ENCODE measurements around the gene DCXR. TPM values are rescaled to one million over a fixed set of nuclear protein-coding genes. Genes with fewer than 3 reads are reported as not detected.

The DCXR gene
- total and polyA plus RNA-seq, 2 of the 13 experiments (the other 11 are each of a cell fraction or from before 2014, with no cell fraction given): 287 to 311 TPM

GRCh38 chr17:82005701-82006348 lies 31.7 kb downstream of the DCXR start (continued):
- TF ChIP-seq ZNF691 (CRISPR knock-in tag; IDR thresholded peaks at IDR 0.05; ENCODE audit: borderline replicate concordance, low read depth): 0 out of 2 replicates have a peak, but pooled peaks have one; percentile 34
- TF ChIP-seq ZC3H13 (CRISPR knock-in tag; IDR thresholded peaks at IDR 0.05): peak; percentile 52; the same call in 1 of the 2 replicates
- TF ChIP-seq SRSF4 (IDR thresholded peaks at IDR 0.05; ENCODE audit: low read depth, low read length, poor library complexity, severe bottlenecking): peak; percentile 39
- 0 out of 2 replicates have a peak, but pooled peaks have one; percentile 7 for TF ChIP-seq ZNF768 (CRISPR knock-in tag; IDR thresholded peaks at IDR 0.05)

- Histone ChIP-seq H3K4me3 (replicated peaks in 1 of 3; ENCODE audit: insufficient read depth in 1 of 3, low read depth in 2 of 3, low read length in 3 of 3) (no peak overlapping the region), H3K9me3 (ENCODE audit: low read length) (no peaks in the 10 kb centered on the region), H3K4me1 (ENCODE audit: insufficient read depth, low read length) (peaks cover 74% of the 10 kb centered on the region), H3K4me2 (ENCODE audit: low read depth, low read length) (peak overlapping the region; percentile 6; the same call in 1 of the 2 replicates), H4K20me1 (ENCODE audit: insufficient read depth, low read length) (no peaks in the 10 kb centered on the region), H3K27ac (ENCODE audit: extremely low read length, insufficient read depth, low read length) (peak overlapping the region; percentile 95), H2AFZ (ENCODE audit: low read length) (no peak overlapping the region), H3K9ac (ENCODE audit: insufficient read depth, low read depth, low read length) (peak overlapping the region; percentile 50; the same call in 1 of the 2 replicates), H3K36me3 (replicated peaks in 1 of 2; ENCODE audit: control insufficient read depth in 1 of 2, insufficient read depth in 2 of 2, low read length in 2 of 2) (peaks cover 24 to 39% of the 10 kb centered on the region in 2 experiments), H3K79me2 (ENCODE audit: insufficient read depth, low read length) (peaks cover 52% of the 10 kb centered on the region), H3K27me3 (ENCODE audit: control insufficient read depth in 1 of 2, insufficient read depth in 2 of 2, low read length in 2 of 2) (no peaks in the 10 kb centered on the region)
- intact Hi-C loops (cut with micrococcal nuclease; ENCODE audit: unreplicated experiment): no loop called here
- WGBS (ENCODE audit: low lambda C conversion rate): 90% methylated on average over 29 of the region's 41 CpGs
- in situ Hi-C loops (cut with HindIII; ENCODE audit: extremely low pct_ligation_motif_present, low pct_unique_long_range_greater_than_20kb): no loop called here
- DNase-seq (ENCODE audit: low spot score) (no peak), FAIRE-seq (no peak), ATAC-seq (no peak)
- ChIA-PET CTCF (ENCODE audit: low intra/inter-chr PET ratio, low total read pairs) (interaction anchor here (1.6 kb wide), 1 partner anchor 45 kb away, joined by 14 read pairs; no protein-coding TSS in a partner anchor), POLR2A (interaction anchor here (1.4 to 16.1 kb wide), 8 partner anchors 11 to 138 kb away, joined by 3 to 470 read pairs (median 44); partner anchors contain the start of genes CENPX, LRRC45 and NOTUM)
- BruUV-seq (replicated peaks): no TSS peak
- TF ChIP-seq ZNF484 (CRISPR knock-in tag; IDR thresholded peaks at IDR 0.05; ENCODE audit: borderline replicate concordance, low read depth) (no peak), BRD4 (CRISPR knock-in tag; IDR thresholded peaks at IDR 0.05) (0 out of 2 replicates have a peak, but pooled peaks have one; percentile 40), RBFOX2 (IDR thresholded peaks at IDR 0.05; ENCODE audit: low read depth, low read length) (peak; percentile 88), ZNF251 (CRISPR knock-in tag; IDR thresholded peaks at IDR 0.05) (no peak), NAIF1 (CRISPR knock-in tag; IDR thresholded peaks at IDR 0.05; ENCODE audit: borderline replicate concordance) (no peak), ZNF30 (CRISPR knock-in tag; IDR thresholded peaks at IDR 0.05) (no peak), BATF2 (CRISPR knock-in tag; IDR thresholded peaks at IDR 0.05) (no peak), ZSCAN20 (CRISPR knock-in tag; IDR thresholded peaks at IDR 0.05; ENCODE audit: borderline replicate concordance) (no peak), NFYC (CRISPR knock-in tag; IDR thresholded peaks at IDR 0.05) (no peak), CENPT (CRISPR knock-in tag; IDR thresholded peaks at IDR 0.05; ENCODE audit: low read depth) (no peak), DRAP1 (CRISPR knock-in tag; IDR thresholded peaks at IDR 0.05) (no peak)
- TF ChIP-seq, protein P1, sequence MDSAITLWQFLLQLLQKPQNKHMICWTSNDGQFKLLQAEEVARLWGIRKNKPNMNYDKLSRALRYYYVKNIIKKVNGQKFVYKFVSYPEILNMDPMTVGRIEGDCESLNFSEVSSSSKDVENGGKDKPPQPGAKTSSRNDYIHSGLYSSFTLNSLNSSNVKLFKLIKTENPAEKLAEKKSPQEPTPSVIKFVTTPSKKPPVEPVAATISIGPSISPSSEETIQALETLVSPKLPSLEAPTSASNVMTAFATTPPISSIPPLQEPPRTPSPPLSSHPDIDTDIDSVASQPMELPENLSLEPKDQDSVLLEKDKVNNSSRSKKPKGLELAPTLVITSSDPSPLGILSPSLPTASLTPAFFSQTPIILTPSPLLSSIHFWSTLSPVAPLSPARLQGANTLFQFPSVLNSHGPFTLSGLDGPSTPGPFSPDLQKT (CRISPR knock-in tag; IDR thresholded peaks at IDR 0.05; ENCODE audit: borderline replicate concordance): no peak
These were observed 32.7 kb downstream of the DCXR start for GRCh38 chr17:82004517-82005455.
